Panc1 (cell line): ENCODE data around the gene RAP1GAP. TPM values are rescaled to one million over a fixed set of nuclear protein-coding genes. Genes with fewer than 3 reads are reported as not detected.

ENCODE experiments used
- ATAC-seq: fragments of 200-7000 bp; cut with Tn5 transposase; 2 replicates; pipeline ENCODE4 v1.9.1; 2020; ENCODE audit warnings: mild to moderate bottlenecking, moderate library complexity
- BruUV-seq: library from RNA; stranded (reverse); fragments of 400-500 nt; replicated peaks from 2 replicates; lab custom pipeline; 2021; lab: Mats Ljungman, UMichigan
- CTCF ChIA-PET: fragments of 300-600 bp; sonication (Branson Sonifier 250); formaldehyde crosslinking; loops from one replicate; lab custom pipeline; 2022; ENCODE audit warnings: antibody characterized with exemption; lab: Charles Lee
- POLR2A ChIA-PET: fragments of 300-600 bp; sonication (Branson Sonifier 250); formaldehyde crosslinking; loops from one replicate; lab custom pipeline; 2022; ENCODE audit warnings: antibody characterized with exemption; lab: Charles Lee
- DNase-seq: peaks from one replicate; pipeline ENCODE4 v3.0.0-alpha.2; 2010; ENCODE audit warnings: low read depth, low spot score
- H3K27ac ChIP-seq: 2 replicates; pipeline ENCODE4 v1.5.1; 2011; ENCODE audit warnings: mild to moderate bottlenecking, low read length, inconsistent platforms
- H3K27me3 ChIP-seq: fragments of 200-500 bp; sonication (Bioruptor generic); 2 replicates; pipeline ENCODE4 v1.6.0; 2014; ENCODE audit warnings: low read length, inconsistent platforms; ENCODE audit not compliant: control insufficient read depth, insufficient read depth
- H3K36me3 ChIP-seq: fragments of 200-500 bp; sonication (Bioruptor generic); 2 replicates; pipeline ENCODE4 v1.5.1; 2014; ENCODE audit warnings: inconsistent platforms, mild to moderate bottlenecking, low read length, moderate library complexity; ENCODE audit not compliant: control insufficient read depth, insufficient read depth
- H3K4me1 ChIP-seq: 2 replicates; pipeline ENCODE4 v1.5.1; 2011; ENCODE audit warnings: inconsistent platforms, mild to moderate bottlenecking, low read length, moderate library complexity; ENCODE audit not compliant: control insufficient read depth, insufficient read depth
- H3K4me3 ChIP-seq, 2 experiments: 2 replicates each; pipeline ENCODE4 v1.5.1; 2011 to 2012; ENCODE audit warnings: low read depth in 2 of 2, low read length in 2 of 2, mild to moderate bottlenecking in 2 of 2, inconsistent platforms in 1 of 2, moderate library complexity in 1 of 2
- H3K9me3 ChIP-seq: fragments of 200-500 bp; sonication (Bioruptor generic); 2 replicates; pipeline ENCODE4 v1.5.1; 2014; ENCODE audit warnings: low read depth, mild to moderate bottlenecking, inconsistent platforms, low read length, moderate library complexity; ENCODE audit not compliant: control insufficient read depth, insufficient read depth
- POLR2AphosphoS5 ChIP-seq: IDR thresholded peaks from 2 replicates; pipeline ENCODE4 v1.6.1; 2012; ENCODE audit warnings: mild to moderate bottlenecking, low read depth, low read length, moderate library complexity
- REST ChIP-seq, 2 experiments: IDR thresholded peaks; 2 replicates each; pipeline ENCODE4 v1.6.1; 2011 to 2012; ENCODE audit warnings: low read depth in 2 of 2, control low read depth in 1 of 2, low read length in 1 of 2, mild to moderate bottlenecking in 1 of 2, moderate library complexity in 1 of 2; ENCODE audit not compliant: insufficient read depth in 1 of 2
- SIN3A ChIP-seq: IDR thresholded peaks from 2 replicates; pipeline ENCODE4 v1.6.1; 2012; ENCODE audit warnings: low read depth, mild to moderate bottlenecking, low read length, moderate library complexity, borderline replicate concordance; ENCODE audit not compliant: insufficient read depth
- TCF7L2 ChIP-seq: IDR thresholded peaks from 2 replicates; pipeline ENCODE4 v1.6.1; 2011; ENCODE audit warnings: mild to moderate bottlenecking, low read depth, low read length, inconsistent platforms
- in situ Hi-C: cut with HindIII; loops from 2 replicates; pipeline ENCODE4 v1.10.0; 2016; ENCODE audit warnings: low sequenced_read_pairs, low pct_unique_long_range_greater_than_20kb
- intact Hi-C: fragments of 100-400 bp; cut with micrococcal nuclease; formaldehyde crosslinking; loops from one replicate; pipeline ENCODE4 v1.10.0; 2022; ENCODE audit not compliant: unreplicated experiment
- total RNA-seq: library from RNA; stranded (reverse); gene quantifications from one replicate; pipeline ENCODE4 v1.2.1, GENCODE V29; 2021; ENCODE audit not compliant: unreplicated experiment
- TF ChIP-seq, protein P1 (sequence below): fragments of 450-650 bp; IDR thresholded peaks from 2 replicates; pipeline ENCODE4 v1.5.1; 2017; ENCODE audit warnings: mild to moderate bottlenecking

The RAP1GAP gene
- total RNA-seq, 1 experiment from 2014 or later: 4.6 TPM

DNA sequence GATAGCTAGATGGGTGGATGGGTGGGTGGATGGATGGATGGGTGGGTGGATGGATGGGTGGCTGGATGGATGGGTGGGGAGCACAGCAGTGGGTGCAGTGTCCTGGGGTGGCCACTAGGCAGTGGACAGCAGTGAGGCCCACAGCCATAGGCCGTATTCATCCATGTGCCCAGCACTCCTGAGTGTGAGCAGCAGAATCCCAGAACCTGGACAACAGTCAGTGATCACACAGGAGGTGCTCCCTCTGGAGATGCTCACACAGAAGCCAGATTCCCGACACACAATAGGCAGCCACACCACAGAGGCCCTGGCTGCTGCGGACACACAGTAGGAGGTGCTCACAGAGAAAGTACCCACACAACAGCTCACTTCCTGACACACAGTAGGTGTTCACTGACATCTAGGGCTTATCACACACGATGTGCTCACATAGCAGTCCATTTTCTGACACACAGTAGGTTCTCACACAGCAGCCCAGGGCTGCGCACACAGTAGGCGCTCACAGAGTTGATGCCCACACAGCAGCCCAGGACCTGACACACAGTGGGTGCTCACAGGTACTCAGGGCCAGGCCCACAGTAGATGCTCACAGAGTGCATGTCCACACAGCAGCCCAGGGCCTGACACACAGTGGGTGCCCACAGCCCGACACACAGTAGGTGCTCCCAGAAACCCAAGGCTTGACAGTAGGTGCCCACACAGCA is 64.0 kb downstream of the RAP1GAP start:
- TF ChIP-seq TCF7L2 (no peak), POLR2AphosphoS5 (no peak), SIN3A (no peak), REST (IDR thresholded peaks at IDR 0.05; ENCODE audit: insufficient read depth in 1 of 2, low read depth in 2 of 2, low read length in 1 of 2) (no peak)
- TF ChIP-seq, protein P1, sequence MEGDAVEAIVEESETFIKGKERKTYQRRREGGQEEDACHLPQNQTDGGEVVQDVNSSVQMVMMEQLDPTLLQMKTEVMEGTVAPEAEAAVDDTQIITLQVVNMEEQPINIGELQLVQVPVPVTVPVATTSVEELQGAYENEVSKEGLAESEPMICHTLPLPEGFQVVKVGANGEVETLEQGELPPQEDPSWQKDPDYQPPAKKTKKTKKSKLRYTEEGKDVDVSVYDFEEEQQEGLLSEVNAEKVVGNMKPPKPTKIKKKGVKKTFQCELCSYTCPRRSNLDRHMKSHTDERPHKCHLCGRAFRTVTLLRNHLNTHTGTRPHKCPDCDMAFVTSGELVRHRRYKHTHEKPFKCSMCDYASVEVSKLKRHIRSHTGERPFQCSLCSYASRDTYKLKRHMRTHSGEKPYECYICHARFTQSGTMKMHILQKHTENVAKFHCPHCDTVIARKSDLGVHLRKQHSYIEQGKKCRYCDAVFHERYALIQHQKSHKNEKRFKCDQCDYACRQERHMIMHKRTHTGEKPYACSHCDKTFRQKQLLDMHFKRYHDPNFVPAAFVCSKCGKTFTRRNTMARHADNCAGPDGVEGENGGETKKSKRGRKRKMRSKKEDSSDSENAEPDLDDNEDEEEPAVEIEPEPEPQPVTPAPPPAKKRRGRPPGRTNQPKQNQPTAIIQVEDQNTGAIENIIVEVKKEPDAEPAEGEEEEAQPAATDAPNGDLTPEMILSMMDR: no peak
- intact Hi-C loops: no loop called here
- no TSS peak for BruUV-seq
- ChIA-PET POLR2A (no interaction called here), CTCF (interaction anchor here (0.6 kb wide), 1 partner anchor 11 kb away, joined by 4 read pairs; no protein-coding TSS in a partner anchor)
- DNase-seq (no peak), ATAC-seq (no peak)
- no peaks in the 10 kb centered on the region for H3K4me1 ChIP-seq
- H3K36me3 ChIP-seq: no peaks in the 10 kb centered on the region
- H3K27me3 ChIP-seq: no peaks in the 10 kb centered on the region
- no peak overlapping the region for H3K27ac ChIP-seq
- no peaks in the 10 kb centered on the region for H3K9me3 ChIP-seq
- H3K4me3 ChIP-seq: no peak overlapping the region
- in situ Hi-C loops: no loop called here

- POLR2A ChIA-PET: no interaction called here
- no peaks in the 10 kb centered on the region for H3K4me1 ChIP-seq
- intact Hi-C loops (no loop called here), in situ Hi-C loops (no loop called here)
- TF ChIP-seq, protein P1: no peak
- TF ChIP-seq REST (IDR thresholded peaks at IDR 0.05; ENCODE audit: insufficient read depth in 1 of 2, low read depth in 2 of 2, low read length in 1 of 2): peak in 1 of 2 experiments; percentile 41; a peak in 1 of 4 replicates
- no peak overlapping the region for H3K4me3 ChIP-seq
- no TSS peak for BruUV-seq
- no peaks in the 10 kb centered on the region for H3K36me3 ChIP-seq
- no peak overlapping the region for H3K27ac ChIP-seq
- H3K27me3 ChIP-seq: no peaks in the 10 kb centered on the region
- DNase-seq: no peak
- no peaks in the 10 kb centered on the region for H3K9me3 ChIP-seq
- CTCF ChIA-PET: interaction anchor here (0.6 kb wide), 1 partner anchor 12 kb away, joined by 4 read pairs; no protein-coding TSS in a partner anchor
- ATAC-seq: no peak
Observed at GRCh38 chr1:21604208-21604957, 64.8 kb downstream of the RAP1GAP start.
